ENCODE measurements around the gene ZAP70.

The ZAP70 gene

DNA sequence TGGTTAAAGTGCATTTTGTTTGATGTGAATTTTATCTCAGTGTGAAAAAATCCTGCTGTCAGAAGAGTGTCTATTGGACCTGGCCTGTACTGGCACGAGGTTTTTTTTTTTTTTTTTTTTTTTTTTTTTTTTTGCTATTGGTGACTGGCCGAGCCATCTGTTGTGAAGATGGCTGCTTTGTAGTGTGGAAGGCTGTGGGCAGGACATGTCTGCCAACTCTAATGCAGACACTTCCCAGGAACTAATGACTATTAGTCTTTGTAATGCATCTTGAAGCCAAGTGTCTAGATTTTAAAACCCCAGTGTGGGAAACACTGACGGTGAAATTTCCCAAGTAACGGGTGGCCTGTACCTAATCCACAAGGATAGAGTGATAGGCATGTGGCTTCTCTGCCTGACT is 34.3 kb downstream of the ZAP70 start:
- DNase-seq: no peak

DNA sequence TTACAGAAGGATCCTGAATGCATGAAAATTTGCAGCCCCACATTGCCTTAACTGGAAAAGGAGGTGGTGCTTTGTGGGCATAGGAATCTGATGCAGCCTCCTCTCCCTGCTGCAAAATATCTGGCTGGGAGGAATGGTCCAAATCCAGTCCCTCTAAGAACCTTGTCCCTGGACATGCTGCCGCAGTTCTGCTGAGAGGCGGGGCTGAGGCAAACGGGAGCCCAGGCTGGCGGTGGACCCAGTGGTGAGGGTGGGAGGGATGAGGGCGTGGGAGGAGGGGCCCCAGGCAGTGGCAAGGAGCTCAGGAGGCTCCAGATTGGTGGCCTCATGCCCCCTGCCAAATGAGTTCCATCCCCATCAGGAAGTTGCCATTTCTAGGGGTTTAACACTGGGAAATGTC is 36.2 kb downstream of the ZAP70 start:
- no peak for DNase-seq

DNA sequence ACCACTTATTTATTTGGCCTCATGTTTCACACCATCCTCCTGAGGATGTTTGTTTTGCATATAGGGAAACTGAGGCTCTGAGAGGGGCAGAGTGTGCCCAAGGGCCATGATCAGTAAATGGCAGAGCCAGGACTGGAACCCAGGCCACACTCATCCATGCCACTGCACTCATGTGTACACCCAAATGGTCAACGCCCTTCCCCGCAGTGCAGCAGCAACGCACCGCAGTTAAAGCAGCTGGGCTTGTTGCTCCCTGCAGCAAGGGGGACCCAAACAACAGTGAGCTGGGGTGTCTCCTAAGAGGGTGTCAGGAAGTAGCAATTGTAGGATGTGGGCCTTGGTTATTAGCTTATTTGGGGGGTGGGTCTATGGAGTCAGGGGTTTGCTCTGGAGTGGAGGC is 36.6 kb downstream of the ZAP70 start:
- DNase-seq: no peak

DNA sequence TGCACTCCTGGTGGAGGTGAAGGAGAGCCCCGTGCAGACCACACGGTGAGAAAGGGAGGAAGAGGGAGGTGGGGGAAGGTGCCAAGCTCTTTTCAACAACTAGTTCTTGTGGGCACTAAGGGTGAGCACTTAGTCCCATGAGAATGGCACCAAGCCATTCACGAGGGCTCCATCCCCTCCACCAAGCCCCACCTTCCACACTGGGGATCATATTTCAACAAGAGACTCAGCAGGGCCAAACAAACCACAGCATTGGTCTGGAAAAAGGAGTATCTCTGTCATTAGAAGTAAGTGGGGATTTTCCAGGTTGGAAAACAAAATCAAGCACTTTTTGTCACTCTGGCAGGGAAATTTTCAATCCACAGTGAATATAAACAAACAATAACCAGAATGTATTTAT is 38.4 kb downstream of the ZAP70 start:
- no peak for DNase-seq

DNA sequence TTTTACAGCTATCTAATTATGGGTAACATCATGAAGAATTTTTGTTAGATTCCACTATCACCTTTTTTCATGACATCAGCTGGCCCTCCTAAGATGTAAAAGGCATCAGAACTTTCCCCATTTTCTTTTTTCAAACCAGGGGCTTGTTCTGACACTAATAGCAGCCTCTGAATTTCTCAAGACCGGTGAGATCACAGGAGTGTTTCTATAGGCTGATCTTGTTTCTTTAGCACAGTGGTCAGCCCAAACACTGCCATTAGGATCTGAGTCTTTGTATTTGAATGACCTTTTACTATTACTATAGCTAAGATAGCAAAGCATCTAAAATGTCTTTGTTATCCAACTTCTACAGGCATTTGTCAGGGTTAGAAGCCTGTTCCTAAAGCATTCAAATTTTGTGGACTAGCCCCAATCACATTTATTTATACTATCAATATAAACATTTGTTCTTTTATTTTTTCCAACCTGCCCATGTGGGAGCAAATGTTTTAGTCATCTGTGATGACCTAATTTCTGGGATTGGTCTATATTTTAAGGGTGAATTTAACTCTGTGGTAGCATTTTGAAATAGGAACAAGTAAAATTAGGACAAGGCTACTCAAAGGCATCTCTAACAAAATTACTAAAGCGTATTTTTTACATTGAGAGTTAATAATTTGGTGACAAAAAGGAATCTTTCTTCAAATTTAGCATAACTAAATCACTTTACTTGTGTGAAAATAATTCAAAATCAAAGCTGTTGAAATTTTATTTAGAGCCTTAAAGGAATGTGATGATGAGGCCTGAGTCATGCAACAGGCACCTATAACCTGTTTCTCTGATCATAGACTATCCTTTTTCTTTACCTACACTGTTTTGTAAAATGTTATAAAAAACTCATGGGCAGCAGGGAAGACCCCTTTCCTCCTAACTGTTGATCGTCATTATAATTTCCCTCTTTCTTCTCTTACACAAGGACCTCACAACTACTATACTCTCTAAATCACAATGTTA is 39.3 kb downstream of the ZAP70 start:
- no peak for DNase-seq

DNA sequence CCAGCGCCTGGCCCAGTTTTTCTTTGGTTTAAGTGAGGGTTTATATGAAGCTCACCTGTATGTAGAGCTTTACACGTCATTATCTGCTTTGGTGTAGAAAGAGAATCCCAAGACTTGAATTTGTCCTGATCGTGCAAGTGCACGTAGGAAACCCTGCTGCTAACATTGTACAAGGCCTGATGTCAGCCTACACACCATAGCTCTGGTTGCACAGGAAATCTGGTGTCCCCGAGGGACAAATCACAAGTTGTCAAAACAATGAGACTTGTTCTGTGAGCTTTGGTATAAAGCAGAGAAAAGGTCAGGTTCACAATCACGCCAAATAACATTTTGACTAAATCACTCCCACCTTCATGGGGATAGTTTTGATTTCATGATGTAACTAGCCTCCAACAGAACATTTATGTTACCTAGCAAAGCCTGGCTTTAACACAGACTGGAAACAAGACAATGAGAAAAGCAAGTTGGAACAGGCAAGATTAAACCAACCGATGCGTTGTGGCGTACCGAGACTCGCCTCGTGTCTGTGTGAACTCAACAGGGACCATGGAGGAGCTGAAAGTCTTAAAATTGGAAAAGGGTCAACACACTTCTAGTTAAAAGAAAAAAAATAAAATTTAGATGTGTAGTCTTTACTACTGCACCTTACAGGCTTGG is 41.4 kb downstream of the ZAP70 start:
- DNase-seq: no peak

DNA sequence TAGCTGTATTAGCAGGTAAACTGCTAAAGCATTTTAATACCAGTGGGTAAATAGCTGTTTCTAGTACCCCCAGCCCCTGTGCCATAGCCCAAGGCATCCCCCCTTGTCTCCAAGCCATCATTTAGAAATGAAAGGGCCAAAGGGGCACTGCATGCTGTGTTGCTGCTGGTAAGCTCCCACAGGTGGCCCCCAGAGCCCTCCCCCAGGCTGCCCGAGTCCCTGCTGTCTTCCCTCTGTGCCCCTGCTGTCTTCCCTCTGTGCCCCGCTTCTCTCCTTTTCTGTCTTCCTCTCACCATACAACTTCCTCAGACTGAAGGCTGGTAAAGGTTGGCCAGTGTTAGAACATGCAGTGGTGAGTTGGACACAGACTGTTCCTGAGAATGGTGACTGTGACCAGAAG is 42.1 kb downstream of the ZAP70 start:
- DNase-seq: no peak

DNA sequence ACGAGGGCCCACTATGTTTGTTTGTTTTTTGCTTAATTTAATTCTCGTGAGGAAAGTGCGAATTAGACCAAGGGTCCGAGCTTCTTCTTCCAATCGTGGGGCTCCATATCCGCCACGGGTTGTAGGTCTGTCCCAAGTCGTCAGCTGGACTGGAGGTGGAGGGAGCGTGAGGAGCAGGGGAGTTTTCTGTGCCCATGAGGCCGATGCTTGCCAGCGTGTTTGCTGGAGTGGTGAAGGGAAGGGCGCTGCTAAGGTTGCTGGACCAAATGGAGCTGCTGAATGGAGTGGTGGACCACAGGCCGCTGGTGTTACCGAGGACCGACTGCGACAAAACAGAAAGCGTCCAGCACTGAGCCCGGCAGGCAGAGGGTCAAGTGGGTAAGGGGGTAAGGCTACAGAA is 43.7 kb downstream of the ZAP70 start:
- DNase-seq: no peak

DNA sequence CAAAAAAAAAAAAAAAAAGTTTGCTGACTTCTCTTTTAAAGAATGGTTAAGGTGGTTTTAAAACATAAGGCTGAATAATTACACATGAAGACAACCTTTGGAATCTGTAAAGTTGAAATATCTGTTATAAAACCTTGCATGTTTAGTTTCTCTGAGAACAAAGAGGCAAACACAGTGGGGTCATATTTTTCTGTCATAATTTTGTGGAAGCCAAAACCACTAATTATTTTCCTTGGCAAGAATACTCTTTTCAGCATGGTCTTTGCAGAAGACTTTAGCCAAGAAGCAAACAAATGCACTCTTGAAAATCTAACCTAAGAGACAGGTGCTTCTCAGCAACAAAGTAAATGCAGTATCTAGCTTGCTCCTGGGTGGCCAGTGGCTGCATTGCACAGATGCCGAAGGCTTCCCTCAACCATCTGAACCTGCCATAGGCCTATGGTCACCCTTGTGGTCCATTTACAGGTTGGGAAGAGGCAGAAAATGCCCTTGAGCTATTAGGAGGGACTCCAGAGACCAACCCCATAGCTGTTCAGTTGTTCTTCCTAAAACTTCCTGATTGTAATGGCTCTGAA is 44.8 kb downstream of the ZAP70 start:
- DNase-seq: no peak

DNA sequence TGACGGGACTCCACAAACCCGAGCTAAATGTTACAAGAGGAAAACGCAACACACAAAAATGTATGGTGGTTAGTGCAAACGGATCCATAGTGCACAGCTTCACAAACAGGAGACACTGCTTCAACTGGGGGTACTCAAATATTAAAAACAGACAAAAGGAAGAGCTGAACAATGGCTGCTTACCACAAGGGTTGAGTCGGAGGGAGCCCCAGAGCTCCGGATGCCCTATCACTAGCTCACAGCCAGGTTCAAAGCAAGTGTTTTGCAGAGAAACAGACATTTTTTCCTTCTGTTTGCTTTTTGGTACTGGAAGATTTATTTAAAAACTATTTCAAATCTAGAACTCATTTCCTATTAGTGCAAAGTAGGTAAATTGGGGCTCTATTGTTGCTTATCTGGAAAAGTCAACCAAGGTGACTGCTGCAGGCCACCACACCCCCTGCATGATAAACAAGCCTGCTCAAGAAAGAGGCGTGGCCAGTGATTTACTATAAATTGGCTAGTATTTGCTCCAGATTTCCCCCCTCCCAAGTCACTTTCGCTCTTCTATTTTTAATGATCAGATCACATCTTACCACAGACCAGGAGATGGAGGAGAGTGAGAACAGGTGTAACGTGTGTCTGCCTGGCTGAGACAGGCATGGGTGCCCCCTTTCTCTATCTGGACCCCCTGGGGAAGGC is 46.5 kb downstream of the ZAP70 start:
- DNase-seq: no peak

DNA sequence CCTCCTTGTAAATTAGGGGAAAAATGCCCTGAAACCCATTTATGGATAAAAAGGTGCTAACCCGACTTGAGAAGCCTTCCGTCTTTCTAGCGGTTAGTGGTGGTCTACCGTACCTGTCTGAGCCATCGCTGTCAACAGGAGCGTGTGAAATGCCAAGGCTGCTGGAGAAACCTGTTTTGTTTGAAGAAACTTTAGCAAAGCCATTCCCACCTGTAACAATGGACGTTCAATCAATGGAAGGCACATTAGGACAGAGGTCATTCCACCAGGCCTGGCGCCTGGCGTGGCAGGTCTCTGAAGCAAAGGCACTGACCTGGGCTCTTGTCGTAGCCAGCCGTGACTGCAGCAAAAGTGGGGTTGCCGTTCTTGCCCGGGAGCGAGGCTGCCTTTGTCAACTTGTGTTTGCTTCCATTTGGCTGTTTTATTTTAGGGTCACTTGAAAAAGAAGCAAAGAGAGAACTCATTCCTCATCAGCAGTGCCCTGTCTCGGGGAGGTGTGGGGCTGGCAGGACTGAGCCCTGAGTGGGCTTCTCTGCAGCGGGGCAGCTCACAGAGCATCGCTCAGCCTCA is 47.2 kb downstream of the ZAP70 start:
- no peak for DNase-seq

DNA sequence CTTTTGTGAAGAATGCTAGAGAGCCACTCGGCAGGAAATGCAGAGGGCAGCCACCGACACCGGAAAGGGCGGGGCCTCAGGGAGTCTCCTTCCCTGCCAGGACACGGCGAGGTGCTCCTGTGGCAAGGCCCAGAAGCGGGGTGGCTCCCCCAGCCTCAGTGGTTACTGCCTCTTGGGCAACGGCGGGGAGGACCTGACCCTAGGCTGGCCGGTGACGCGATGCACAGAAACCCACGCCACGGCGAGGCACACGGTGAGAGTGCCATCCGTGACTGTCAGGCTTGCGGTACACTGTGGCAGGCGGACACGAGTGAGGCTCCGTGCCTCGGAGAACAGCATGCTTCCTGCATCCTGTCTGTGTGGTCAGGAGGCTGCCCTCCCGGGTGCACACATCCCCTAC is 47.8 kb downstream of the ZAP70 start:
- DNase-seq: no peak

DNA sequence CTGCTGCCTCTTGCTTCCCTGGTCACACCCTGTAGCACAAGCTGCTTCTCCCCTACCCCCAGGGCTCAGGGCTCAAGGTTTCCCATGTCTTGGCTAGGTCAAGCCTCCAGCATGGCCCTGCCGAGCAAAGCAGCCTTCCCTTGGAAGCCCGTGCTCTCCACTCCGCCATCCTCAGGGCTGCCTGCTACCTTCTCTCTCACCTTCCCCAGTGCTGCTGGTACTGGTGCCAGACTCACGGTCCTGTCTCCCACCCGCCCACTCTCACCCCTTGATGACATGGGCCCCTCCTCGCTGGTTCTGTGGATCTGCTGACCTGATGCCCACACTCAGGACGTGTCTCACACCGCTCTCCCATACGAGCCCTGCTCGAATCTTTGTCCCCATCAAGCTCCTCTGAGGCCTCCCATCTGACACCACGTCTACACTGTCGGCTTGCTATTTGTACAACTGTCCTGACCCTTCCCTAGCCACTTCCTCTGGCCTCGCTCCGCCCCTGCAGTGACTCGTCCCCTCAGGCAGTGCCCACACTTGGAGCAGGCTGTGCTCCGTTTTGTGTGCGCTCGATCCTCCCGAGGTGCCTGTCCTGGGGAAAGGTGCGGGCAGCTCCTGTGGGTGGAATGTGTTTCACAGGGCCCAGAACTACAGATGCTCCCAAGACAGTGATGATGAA is 49.9 kb downstream of the ZAP70 start:
- DNase-seq: no peak

DNA sequence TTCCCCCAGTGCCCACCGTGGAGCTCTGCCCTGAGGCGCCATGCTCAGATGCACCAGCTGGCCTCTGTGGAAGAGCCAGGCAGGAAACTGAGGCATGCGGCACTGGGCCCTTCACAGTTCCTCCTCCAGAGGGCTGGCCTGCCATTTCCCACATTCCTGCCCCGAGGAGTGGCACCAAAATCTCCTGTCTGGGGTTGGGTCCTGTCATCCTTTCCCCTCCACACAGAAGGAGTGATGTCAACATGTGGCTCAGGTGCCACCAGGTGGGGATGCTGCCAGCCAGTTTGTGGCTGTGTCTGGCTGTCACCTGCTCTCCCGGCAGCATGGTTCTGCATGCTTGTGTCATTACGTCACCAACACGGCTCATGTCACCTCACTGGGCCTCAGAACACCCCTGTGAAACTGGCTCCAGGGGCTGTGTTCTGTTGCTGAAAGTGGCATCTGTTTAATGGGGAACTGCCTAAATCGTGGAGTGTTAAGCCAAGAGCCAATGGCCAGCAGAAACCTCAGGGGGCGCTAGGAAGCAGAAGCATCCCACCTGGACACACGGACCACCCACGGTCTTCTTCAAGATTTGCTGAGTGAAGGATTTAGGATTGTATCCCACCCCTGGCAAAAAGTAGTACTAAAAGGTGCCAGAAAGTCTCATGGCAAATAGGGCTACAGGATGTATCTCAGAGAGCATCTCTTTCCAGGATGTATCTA is 51.3 kb downstream of the ZAP70 start:
- no peak for DNase-seq

DNA sequence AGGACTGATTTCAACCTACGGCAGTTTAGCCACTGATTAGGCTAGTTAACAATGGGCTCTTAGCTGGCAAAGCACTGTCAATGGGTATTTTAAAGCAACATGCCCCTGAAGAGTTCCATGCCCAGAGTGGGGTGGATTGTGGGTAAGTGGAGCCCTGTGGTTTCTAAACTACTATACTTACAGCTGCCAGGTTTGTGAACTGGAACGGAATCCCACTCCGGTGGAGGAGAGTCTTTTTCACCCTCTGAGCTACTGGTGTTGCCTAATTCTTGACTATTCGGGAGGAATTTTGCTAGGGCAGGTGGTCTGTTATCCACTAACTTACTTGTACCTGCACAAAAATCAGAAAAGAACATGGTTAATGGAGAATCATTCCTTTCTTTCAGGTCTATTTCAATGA is 52.6 kb downstream of the ZAP70 start:
- no peak for DNase-seq

DNA sequence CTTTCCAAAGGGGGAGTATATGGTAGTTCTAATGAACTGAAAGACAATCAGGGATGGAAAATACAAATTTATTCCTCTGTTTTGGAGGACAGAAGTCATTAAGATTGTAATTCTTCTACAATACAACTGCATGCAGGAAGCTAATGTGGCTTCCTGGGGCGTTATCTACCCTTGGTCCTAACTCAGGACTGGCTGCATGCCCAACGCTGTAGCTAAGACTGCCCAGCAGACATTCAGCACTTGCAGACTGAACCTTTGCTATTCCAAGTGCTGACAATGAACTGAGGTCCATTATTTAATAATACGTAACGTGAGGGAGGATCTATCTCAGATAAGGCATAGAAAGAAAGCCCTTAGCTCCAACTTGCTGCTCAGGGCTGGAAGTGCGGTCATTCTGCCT is 53.2 kb downstream of the ZAP70 start:
- DNase-seq: no peak

DNA sequence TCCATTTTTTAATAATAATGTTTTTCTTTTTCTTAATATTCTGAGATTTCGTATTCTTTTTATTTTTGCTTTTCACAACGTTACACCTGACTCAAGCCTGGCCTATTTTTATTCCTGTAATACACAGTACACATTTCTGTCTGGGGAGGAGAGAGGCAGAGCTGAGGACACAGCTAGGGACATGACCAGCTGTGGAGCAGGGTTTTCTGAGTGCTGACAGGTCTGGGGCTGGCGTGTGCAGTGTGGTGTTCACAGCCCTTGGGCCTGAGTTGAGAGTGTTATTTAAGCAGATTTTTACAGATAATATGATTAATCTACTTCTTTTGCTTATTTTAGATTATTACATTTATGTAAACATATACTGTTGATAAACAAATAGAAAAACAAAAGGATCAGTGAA is 55.9 kb downstream of the ZAP70 start:
- DNase-seq: no peak

DNA sequence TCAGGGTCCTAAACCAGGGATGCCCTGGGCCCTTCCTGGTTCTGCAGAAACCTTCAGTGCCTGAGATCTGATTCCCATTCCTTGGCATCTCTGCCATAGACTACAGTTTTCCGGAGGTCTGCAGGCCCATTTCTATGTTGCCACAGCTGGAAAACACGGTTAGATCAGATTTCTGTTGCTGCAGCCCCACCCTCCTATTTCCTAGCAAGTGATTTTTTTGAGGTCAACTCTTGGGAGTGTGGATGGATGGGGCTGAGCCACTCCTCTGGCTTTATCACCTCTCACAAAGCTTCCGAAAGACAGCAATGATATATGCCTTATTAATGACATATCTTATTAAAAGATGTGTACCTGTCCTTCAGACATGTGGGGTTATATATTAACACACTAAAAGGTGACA is 56.3 kb downstream of the ZAP70 start:
- DNase-seq: no peak

DNA sequence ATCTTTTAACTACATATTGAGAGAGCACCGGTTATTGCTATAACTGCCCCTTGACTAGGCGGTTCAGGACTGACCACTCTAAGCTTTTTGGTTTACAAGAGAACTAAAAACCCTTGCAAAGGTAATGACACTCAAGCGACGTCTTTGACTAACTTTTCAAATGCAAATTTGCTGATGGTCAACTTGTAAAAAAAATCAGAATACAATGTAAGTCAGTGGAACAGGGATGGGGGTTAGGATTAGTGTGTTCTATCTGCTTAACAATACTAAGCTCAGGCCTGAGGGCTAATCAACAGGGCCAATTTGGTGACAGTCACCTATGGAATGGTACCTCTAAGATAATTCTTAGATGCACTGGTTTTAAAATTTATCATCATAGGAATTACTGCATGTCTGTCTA is 57.1 kb downstream of the ZAP70 start:
- no peak for DNase-seq

DNA sequence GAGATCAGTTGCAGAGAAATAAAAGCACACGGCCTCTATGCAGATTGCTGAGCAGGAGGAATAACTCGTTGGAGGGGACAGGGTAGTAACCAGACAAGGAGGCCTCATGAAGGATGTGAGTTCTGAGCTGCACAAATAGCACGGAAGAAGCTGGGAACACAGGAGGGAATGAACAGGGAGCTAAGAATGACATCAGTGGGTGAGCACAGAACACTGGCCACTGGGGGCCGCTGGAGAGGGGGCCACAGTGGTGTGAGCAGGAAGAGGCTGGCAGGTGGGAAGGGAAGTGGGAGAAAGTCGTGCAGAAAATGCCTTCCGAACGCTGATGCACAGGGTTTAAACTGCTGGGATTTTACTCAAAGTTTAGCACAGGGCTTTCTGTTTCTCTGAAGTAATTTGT is 61.0 kb downstream of the ZAP70 start:
- DNase-seq: no peak
